Measurements from ENCODE around the gene IFNA21.
"Not testable (repeated sequence)": the region's sequence is repeated elsewhere in the genome, so short reads cannot be mapped to it uniquely, and the experiment has no call there.

IFNA21 gene

GRCh38 chr9:21160178-21160577 lies 6.3 kb downstream of the IFNA21 start:
- peaks cover 35% of the 10 kb centered on the region for H3K4me1 Mint-ChIP-seq
- H3K36me3 Mint-ChIP-seq, result no peaks in the 10 kb centered on the region
- no peaks in the 10 kb centered on the region for H3K9me3 Mint-ChIP-seq
- H3K27ac Mint-ChIP-seq, result no peak overlapping the region
- H3K4me3 Mint-ChIP-seq, result peak overlapping the region; percentile 6
- no peaks in the 10 kb centered on the region for H3K27me3 Mint-ChIP-seq

GRCh38 chr9:21155501-21155900 lies 11.0 kb downstream of the IFNA21 start:
- H3K4me1 Mint-ChIP-seq, result peaks cover 19% of the 10 kb centered on the region
- H3K27me3 Mint-ChIP-seq, result no peaks in the 10 kb centered on the region
- H3K4me3 Mint-ChIP-seq, result no peak overlapping the region
- no peak overlapping the region for H3K27ac Mint-ChIP-seq
- no peaks in the 10 kb centered on the region for H3K36me3 Mint-ChIP-seq
- no peaks in the 10 kb centered on the region for H3K9me3 Mint-ChIP-seq

GRCh38 chr9:21154018-21154608 lies 12.3 kb downstream of the IFNA21 start:
- Mint-ChIP-seq H3K4me3 (no peak overlapping the region), H3K27ac (no peak overlapping the region), H3K36me3 (peaks cover under 1% of the 10 kb centered on the region), H3K4me1 (peaks cover 7% of the 10 kb centered on the region), H3K27me3 (no peaks in the 10 kb centered on the region), H3K9me3 (no peaks in the 10 kb centered on the region)

GRCh38 chr9:21153336-21154017 lies 13.0 kb downstream of the IFNA21 start:
- Mint-ChIP-seq H3K4me3 (no peak overlapping the region), H3K27me3 (no peaks in the 10 kb centered on the region), H3K4me1 (peaks cover 4% of the 10 kb centered on the region), H3K36me3 (peaks cover 2% of the 10 kb centered on the region), H3K9me3 (no peaks in the 10 kb centered on the region), H3K27ac (no peak overlapping the region)

GRCh38 chr9:21144603-21145002 lies 21.9 kb downstream of the IFNA21 start:
- peaks cover 12% of the 10 kb centered on the region for H3K36me3 Mint-ChIP-seq
- H3K27ac Mint-ChIP-seq, result peak overlapping the region; percentile 71
- no peaks in the 10 kb centered on the region for H3K27me3 Mint-ChIP-seq

GRCh38 chr9:21141427-21141882 lies 25.0 kb downstream of the IFNA21 start, which contains the start of gene IFNW1:
Gene IFNW1, minus strand, starts transcription at chr9:21141832. Its CDS starts 262 bp downstream, at chr9:21141570.
- H3K4me1 Mint-ChIP-seq, result peaks cover 20% of the 10 kb centered on the region
- no peaks in the 10 kb centered on the region for H3K27me3 Mint-ChIP-seq
- no peaks in the 10 kb centered on the region for H3K9me3 Mint-ChIP-seq
- no peak within 1 kb of the TSS for H3K4me3 Mint-ChIP-seq
- no peak within 1 kb of the TSS for H3K27ac Mint-ChIP-seq
- H3K36me3 Mint-ChIP-seq, result no peaks in the 10 kb centered on the region

More at GRCh38 chr9:21144603-21145002, 21.9 kb downstream of the IFNA21 start:
- H3K4me1 Mint-ChIP-seq, result peaks cover 20% of the 10 kb centered on the region
- H3K4me3 Mint-ChIP-seq, result no peak overlapping the region
- H3K9me3 Mint-ChIP-seq, result peaks cover 15% of the 10 kb centered on the region

GRCh38 chr9:21137020-21137419 lies 29.4 kb downstream of the IFNA21 start:
- Mint-ChIP-seq H3K4me1 (peaks cover 10% of the 10 kb centered on the region), H3K27me3 (peaks cover 1% of the 10 kb centered on the region), H3K4me3 (no peak overlapping the region), H3K27ac (no peak overlapping the region), H3K36me3 (no peaks in the 10 kb centered on the region), H3K9me3 (no peaks in the 10 kb centered on the region)

- Mint-ChIP-seq H3K4me1 (peaks cover under 1% of the 10 kb centered on the region), H3K27me3 (peaks cover 1% of the 10 kb centered on the region), H3K4me3 (no peak overlapping the region), H3K27ac (no peak overlapping the region), H3K9me3 (no peaks in the 10 kb centered on the region), H3K36me3 (no peaks in the 10 kb centered on the region)
These were observed 30.7 kb downstream of the IFNA21 start for GRCh38 chr9:21135736-21136135.

GRCh38 chr9:21128186-21128585 lies 38.3 kb downstream of the IFNA21 start:
- not testable (repeated sequence) for H3K4me3 Mint-ChIP-seq, H3K4me1 Mint-ChIP-seq, H3K27me3 Mint-ChIP-seq, H3K36me3 Mint-ChIP-seq, H3K9me3 Mint-ChIP-seq
- H3K27ac Mint-ChIP-seq, result peak overlapping the region; percentile 88

- Mint-ChIP-seq H3K27ac (no peak overlapping the region), H3K36me3 (no peaks in the 10 kb centered on the region), H3K4me1 (no peaks in the 10 kb centered on the region), H3K27me3 (peaks cover 5% of the 10 kb centered on the region), H3K9me3 (no peaks in the 10 kb centered on the region), H3K4me3 (no peak overlapping the region)
These were observed 44.7 kb downstream of the IFNA21 start for GRCh38 chr9:21121595-21122251.

- Mint-ChIP-seq H3K27me3 (peaks cover 1% of the 10 kb centered on the region), H3K27ac (no peak overlapping the region), H3K4me1 (no peaks in the 10 kb centered on the region), H3K9me3 (no peaks in the 10 kb centered on the region), H3K36me3 (no peaks in the 10 kb centered on the region), H3K4me3 (no peak overlapping the region)
These were observed 45.4 kb downstream of the IFNA21 start for GRCh38 chr9:21121079-21121478.

- Mint-ChIP-seq H3K27me3 (peaks cover 1% of the 10 kb centered on the region), H3K4me1 (no peaks in the 10 kb centered on the region), H3K36me3 (no peaks in the 10 kb centered on the region), H3K4me3 (no peak overlapping the region), H3K27ac (no peak overlapping the region), H3K9me3 (no peaks in the 10 kb centered on the region)
These were observed 47.2 kb downstream of the IFNA21 start for GRCh38 chr9:21119093-21119770.
